OCI-LY1 (cell line): ENCODE data around the gene SLC29A1.
A peak's percentile ranks its signal among the peaks of the same experiment; 100 is the strongest.

Source experiments
- H2AFZ ChIP-seq: fragments of 200-600 bp; sonication (generic), shearing (Covaris generic); 2 replicates; pipeline ENCODE4 v1.6.0; 2014; ENCODE audit warnings: antibody characterized with exemption, mild to moderate bottlenecking, low read length
- H3F3A ChIP-seq: fragments of 200-600 bp; sonication (generic), shearing (Covaris generic); 2 replicates; pipeline ENCODE4 v1.6.0; 2014; ENCODE audit warnings: mild to moderate bottlenecking, antibody characterized with exemption, low read length, moderate library complexity; ENCODE audit not compliant: insufficient read depth
- H3K27ac ChIP-seq: fragments of 200-600 bp; sonication (generic); 2 replicates; pipeline ENCODE4 v1.5.1; 2014; ENCODE audit warnings: low read length, mixed run types, mild to moderate bottlenecking, low read depth; ENCODE audit not compliant: poor library complexity, severe bottlenecking
- H3K27me3 ChIP-seq: fragments of 200-600 bp; sonication (generic); 2 replicates; pipeline ENCODE4 v1.6.0; 2014; ENCODE audit warnings: antibody characterized with exemption, mild to moderate bottlenecking, low read length, moderate library complexity; ENCODE audit not compliant: insufficient read depth
- H3K36me3 ChIP-seq: fragments of 200-600 bp; sonication (generic); 2 replicates; pipeline ENCODE4 v1.6.1; 2014; ENCODE audit warnings: mild to moderate bottlenecking, antibody characterized with exemption, low read length, moderate library complexity, mixed read lengths; ENCODE audit not compliant: insufficient read depth
- H3K4me1 ChIP-seq: fragments of 200-600 bp; sonication (generic); 2 replicates; pipeline ENCODE4 v1.5.1; 2014; ENCODE audit warnings: mild to moderate bottlenecking, low read length, moderate library complexity; ENCODE audit not compliant: insufficient read depth, severe bottlenecking
- H3K4me2 ChIP-seq: fragments of 200-600 bp; sonication (generic), shearing (Covaris generic); 2 replicates; pipeline ENCODE4 v1.6.1; 2014; ENCODE audit warnings: low read length
- H3K4me3 ChIP-seq: fragments of 200-600 bp; sonication (generic); 2 replicates; pipeline ENCODE4 v1.5.1; 2014; ENCODE audit warnings: low read length, low read depth, mild to moderate bottlenecking, mixed read lengths; ENCODE audit not compliant: poor library complexity, severe bottlenecking
- H3K79me2 ChIP-seq: fragments of 200-600 bp; shearing (Covaris generic); 2 replicates; pipeline ENCODE4 v1.6.1; 2016; ENCODE audit warnings: mixed run types, low read length, mixed read lengths; ENCODE audit not compliant: insufficient read depth
- H3K9ac ChIP-seq: fragments of 200-600 bp; sonication (generic), shearing (Covaris generic); 2 replicates; pipeline ENCODE4 v1.6.1; 2014; ENCODE audit warnings: mild to moderate bottlenecking, low read length, mixed read lengths
- H3K9me2 ChIP-seq: fragments of 200-600 bp; sonication (generic), shearing (Covaris generic); 2 replicates; pipeline ENCODE4 v1.6.1; 2014; ENCODE audit warnings: low read depth, mild to moderate bottlenecking, low read length, mixed read lengths
- H3K9me3 ChIP-seq: fragments of 200-600 bp; shearing (Covaris generic); 2 replicates; pipeline ENCODE4 v1.6.1; 2014; ENCODE audit warnings: low read length, mixed read lengths
- H4K20me1 ChIP-seq: fragments of 200-600 bp; sonication (generic), shearing (Covaris generic); 2 replicates; pipeline ENCODE4 v1.6.0; 2016; ENCODE audit warnings: mild to moderate bottlenecking, low read length; ENCODE audit not compliant: insufficient read depth
- CTCF ChIP-seq: fragments of 200-600 bp; sonication (generic), shearing (Covaris generic); IDR thresholded peaks from 2 replicates; pipeline ENCODE4 v1.5.1; 2017; ENCODE audit warnings: mild to moderate bottlenecking, antibody characterized with exemption, low read length, moderate library complexity, mixed read lengths
- EZH2 ChIP-seq: fragments of 200-600 bp; sonication (generic), shearing (Covaris generic); IDR thresholded peaks from 2 replicates; pipeline ENCODE4 v1.8.0; 2017; ENCODE audit warnings: borderline replicate concordance, mixed run types, mild to moderate bottlenecking, antibody characterized with exemption, low read length, moderate library complexity, mixed read lengths

The SLC29A1 gene

GRCh38 chr6:44250718-44251123 is 27.3 kb downstream of the SLC29A1 start:
- Histone ChIP-seq H3K4me1 (peaks cover 36% of the 10 kb centered on the region), H3K9ac (no peak overlapping the region), H2AFZ (no peak overlapping the region), H4K20me1 (no peaks in the 10 kb centered on the region), H3K27me3 (no peaks in the 10 kb centered on the region), H3K27ac (no peak overlapping the region), H3F3A (peaks cover 28% of the 10 kb centered on the region), H3K9me3 (no peaks in the 10 kb centered on the region), H3K4me2 (no peak overlapping the region), H3K9me2 (no peaks in the 10 kb centered on the region), H3K36me3 (peaks cover 83% of the 10 kb centered on the region), H3K79me2 (peaks cover 22% of the 10 kb centered on the region), H3K4me3 (no peak overlapping the region)
- no peak for TF ChIP-seq EZH2
- no peak for TF ChIP-seq CTCF

DNA sequence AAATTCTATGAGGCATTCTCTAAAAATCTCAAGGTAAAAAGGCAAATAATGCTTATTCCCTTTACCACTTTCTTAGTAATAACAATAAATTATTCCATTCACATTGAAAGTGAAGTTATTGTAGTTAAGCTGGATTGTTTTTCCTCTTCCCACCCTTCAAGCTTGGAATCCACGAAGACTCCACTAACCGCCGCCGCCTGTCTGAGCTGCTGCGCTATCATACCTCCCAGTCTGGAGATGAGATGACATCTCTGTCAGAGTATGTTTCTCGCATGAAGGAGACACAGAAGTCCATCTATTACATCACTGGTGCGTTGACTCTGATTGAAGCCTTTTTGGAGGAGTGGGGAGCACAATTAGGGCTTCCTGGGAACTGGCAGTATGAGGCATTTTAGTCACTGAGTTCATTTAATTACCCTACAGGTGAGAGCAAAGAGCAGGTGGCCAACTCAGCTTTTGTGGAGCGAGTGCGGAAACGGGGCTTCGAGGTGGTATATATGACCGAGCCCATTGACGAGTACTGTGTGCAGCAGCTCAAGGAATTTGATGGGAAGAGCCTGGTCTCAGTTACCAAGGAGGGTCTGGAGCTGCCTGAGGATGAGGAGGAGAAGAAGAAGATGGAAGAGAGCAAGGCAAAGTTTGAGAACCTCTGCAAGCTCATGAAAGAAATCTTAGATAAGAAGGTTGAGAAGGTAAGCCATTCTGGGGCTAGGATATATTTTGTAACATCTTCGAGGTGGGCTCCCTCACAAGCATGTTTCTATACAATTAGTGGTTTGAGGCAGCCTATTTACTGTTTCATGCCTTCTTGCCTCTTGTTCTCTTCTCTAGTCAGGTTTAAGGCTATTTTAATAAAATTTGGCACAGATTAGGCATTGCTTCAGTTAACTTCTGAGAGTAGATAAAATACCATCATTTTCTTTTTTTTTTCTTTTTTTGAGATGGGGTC is 28.5 kb downstream of the SLC29A1 start:
- Histone ChIP-seq H3K36me3 (peaks cover 83% of the 10 kb centered on the region), H3K27me3 (no peaks in the 10 kb centered on the region), H3K4me2 (no peak overlapping the region), H3K9ac (no peak overlapping the region), H2AFZ (no peak overlapping the region), H3K9me3 (no peaks in the 10 kb centered on the region), H4K20me1 (no peaks in the 10 kb centered on the region), H3F3A (peaks cover 33% of the 10 kb centered on the region), H3K4me1 (peaks cover 43% of the 10 kb centered on the region), H3K9me2 (no peaks in the 10 kb centered on the region), H3K4me3 (no peak overlapping the region), H3K27ac (no peak overlapping the region), H3K79me2 (peaks cover 22% of the 10 kb centered on the region)
- no peak for TF ChIP-seq CTCF

DNA sequence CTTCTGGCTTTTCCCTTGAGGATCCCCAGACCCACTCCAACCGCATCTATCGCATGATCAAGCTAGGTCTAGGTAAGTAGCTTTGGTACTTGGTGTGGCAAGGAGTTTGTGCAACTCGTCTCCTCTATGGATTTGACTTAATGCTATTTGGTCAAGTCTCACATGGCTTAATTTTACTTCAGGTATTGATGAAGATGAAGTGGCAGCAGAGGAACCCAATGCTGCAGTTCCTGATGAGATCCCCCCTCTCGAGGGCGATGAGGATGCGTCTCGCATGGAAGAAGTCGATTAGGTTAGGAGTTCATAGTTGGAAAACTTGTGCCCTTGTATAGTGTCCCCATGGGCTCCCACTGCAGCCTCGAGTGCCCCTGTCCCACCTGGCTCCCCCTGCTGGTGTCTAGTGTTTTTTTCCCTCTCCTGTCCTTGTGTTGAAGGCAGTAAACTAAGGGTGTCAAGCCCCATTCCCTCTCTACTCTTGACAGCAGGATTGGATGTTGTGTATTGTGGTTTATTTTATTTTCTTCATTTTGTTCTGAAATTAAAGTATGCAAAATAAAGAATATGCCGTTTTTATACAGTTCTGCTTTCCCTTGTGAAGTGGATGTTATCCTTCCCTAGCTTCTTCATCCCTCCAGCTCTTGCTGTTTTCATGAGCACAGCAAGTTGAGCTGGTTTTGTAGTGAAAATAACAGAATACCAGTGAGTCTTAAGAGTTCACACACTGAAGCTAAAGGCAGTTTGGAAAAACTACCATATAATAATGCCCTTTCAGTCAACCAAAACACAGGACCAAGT is 30.1 kb downstream of the SLC29A1 start:
- TF ChIP-seq CTCF (peak; percentile 63), EZH2 (no peak)
- Histone ChIP-seq H3K36me3 (peaks cover 68% of the 10 kb centered on the region), H3K9ac (no peak overlapping the region), H3K27me3 (no peaks in the 10 kb centered on the region), H3K4me3 (no peak overlapping the region), H3K4me1 (peaks cover 47% of the 10 kb centered on the region), H2AFZ (no peak overlapping the region), H3K4me2 (no peak overlapping the region; the same call in 1 of the 2 replicates), H3F3A (peaks cover 33% of the 10 kb centered on the region), H4K20me1 (no peaks in the 10 kb centered on the region), H3K79me2 (peaks cover 6% of the 10 kb centered on the region), H3K27ac (no peak overlapping the region), H3K9me3 (no peaks in the 10 kb centered on the region), H3K9me2 (no peaks in the 10 kb centered on the region)
